Measurements from ENCODE around the gene MAEL. TPM values are rescaled to one million over a fixed set of nuclear protein-coding genes. Genes with fewer than 3 reads are reported as not detected.

The MAEL gene
- not detected in 2 replicates for total RNA-seq

DNA sequence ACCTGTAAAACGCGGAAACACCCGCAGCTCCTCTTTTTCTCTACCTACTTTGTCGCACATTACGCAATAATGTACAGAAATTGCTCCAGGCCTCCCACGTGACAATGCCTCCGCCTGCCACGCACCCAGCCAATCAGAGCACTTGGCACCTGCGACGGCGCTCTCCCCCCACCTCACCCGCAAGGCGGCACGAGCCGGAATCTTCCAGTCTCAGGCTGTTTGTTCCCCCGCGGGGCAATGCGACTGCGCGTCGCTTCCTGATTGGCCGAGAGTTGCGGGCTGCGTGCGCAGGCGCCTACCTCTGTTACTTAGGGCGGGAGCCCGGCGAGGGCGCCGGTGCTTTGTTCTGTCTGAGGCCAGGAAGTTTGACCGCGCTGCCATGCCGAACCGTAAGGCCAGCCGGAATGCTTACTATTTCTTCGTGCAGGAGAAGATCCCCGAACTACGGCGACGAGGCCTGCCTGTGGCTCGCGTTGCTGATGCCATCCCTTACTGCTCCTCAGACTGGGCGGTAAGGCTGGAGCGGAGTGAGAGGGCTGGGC lies at the start of gene MAEL:
Gene MAEL (plus strand): TSS at position 307 of the 542 bp plus-strand sequence. CDS start 73 bp downstream, at position 380.
- intact Hi-C loops (cut with micrococcal nuclease), result no loop called here

- intact Hi-C loops (cut with micrococcal nuclease), result no loop called here
Observed at GRCh38 chr1:166939741-166940375, 49.2 kb upstream of the MAEL start.

GRCh38 chr1:166944186-166944967 lies 44.7 kb upstream of the MAEL start:
- intact Hi-C loops (cut with micrococcal nuclease), result no loop called here

- intact Hi-C loops (cut with micrococcal nuclease), result no loop called here
Observed at GRCh38 chr1:166947398-166948043, 41.6 kb upstream of the MAEL start.

DNA sequence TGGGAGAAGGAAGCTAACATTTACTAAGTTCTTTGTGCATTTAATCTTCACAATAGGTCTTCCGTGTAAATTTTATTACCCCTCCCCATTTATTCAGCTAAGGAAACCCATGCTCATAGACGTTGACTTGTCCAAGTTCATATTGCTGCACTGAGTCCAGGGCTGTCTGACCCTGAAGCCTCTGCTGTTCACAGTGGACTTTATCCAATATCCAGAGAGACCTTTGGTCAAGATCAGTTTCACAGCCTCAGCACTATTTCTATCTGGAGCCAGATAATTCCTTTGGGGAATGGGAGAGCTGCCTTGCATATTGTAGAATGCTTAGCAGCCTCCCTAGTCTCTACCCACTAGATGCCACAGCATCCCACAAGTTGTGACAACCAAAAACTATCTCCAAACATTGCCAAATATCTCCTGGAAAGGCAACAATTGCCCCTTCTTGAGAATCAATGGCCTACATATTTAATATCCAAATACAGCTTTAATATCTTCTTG lies 40.2 kb upstream of the MAEL start:
- intact Hi-C loops (cut with micrococcal nuclease), result no loop called here

DNA sequence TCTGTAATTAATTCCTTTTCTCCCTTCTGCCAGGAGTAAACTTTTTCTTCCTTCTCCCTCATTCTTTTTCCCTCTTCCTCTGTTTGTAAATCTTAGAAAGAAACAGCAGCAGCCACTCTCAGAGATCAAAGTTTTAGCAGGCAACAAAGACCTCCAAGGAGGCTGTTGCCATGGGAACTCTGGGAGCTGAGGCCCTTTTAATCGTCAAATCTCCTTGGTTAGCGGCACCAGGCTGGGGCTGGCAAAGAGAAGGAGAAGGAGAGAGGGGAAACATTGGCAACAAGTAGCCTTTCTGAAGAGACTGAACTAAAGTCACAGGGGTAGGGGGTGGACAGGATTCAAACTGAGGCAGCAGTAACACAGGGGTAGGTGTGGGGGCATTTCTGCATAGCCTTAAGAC lies 38.9 kb upstream of the MAEL start:
- intact Hi-C loops (cut with micrococcal nuclease), result no loop called here

- intact Hi-C loops (cut with micrococcal nuclease), result no loop called here
Observed at GRCh38 chr1:166951050-166951449, 38.0 kb upstream of the MAEL start.

DNA sequence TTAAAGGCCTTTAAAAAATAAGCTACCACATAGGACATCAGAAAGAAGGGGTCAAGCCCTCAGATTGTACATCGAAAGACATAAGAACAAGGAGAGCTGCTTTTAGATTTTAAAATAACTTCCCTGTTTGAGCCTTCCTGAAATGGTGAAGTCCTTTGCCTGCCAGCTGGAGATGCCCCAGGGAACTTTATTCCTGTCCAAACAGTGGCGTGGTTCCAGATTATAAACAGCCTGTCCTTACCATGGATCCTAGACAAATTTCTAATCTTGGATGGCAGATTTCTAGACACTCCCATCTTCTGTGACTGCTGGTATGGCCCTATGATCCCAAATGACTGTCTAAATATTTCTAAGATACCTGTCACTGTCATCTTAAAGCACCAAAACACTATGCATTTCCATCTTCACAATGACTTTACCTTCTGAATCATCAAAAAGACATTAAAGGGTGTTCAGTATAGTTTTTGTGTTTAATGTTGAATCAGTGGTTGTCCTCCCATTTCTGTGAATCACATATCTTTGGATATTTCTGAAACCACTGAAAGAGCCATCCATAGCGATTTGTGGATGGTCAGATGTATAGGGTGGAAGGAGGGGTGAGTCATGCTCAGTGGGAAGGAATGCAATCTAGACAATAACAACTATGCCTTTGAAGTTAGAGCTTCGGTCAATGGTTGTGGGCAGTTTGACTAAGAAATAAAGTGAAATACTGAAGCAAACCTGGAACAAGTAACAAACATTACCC lies 36.9 kb upstream of the MAEL start:
- intact Hi-C loops (cut with micrococcal nuclease), result loop anchor here (2.0 kb wide), 1 partner anchor 23 kb away; the partner anchor contains the start of gene ILDR2

DNA sequence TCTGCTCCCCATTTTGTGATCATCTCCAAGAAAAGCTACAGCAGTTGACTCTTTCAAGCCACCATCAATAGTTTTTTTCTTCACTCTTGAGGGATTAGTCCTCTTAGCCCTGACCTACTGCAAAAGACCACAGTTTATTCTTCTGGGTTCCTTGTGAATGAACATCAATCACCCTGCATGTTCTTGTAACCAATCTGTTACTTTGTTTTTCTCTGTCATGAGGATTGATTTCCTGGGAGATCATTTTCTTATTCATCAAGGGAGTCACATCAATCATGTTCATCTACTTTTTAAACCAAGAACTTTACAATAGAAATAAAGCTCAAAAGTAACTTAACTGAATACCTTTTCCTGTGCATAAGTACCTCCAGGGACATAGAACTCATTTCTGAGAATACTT lies 35.6 kb upstream of the MAEL start:
- intact Hi-C loops (cut with micrococcal nuclease), result loop anchor here (2.0 kb wide), 1 partner anchor 21 kb away; the partner anchor contains the start of gene ILDR2

DNA sequence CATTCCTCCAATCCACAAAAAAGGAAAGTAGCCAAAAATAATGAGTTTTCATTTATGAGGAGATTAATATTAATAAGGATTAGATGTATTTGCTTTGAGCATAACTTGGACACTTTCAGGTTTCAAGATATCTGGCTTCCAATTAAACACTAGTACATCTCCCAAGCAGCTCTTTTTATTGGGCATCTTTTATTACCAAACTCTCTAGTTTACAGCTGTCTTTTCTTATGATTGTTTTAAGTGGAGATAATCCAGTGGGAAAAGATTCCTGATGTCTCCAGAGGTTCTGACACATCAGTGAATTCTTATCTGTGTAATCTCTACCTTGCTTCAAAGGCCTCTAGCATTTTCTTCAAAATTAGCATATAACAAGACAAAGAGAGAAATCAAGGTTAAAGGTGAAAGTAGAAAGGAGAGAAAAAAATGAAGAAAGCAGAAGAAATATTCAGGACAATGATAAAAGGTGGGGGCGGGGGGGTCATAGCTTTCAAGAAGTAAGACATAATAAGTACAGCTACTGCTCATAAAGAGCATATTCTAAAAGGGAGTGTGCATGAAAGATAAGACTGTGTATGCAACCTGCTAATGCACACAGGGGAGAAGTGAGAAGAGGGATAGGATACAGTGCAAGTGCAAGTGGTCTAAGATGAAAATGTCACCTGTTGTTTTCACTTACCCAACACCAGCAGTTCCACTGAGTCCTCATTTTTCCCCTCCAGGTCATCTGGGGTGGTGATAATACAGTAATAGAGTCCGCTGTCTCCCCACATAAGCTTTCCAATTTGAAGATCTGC lies 32.8 kb upstream of the MAEL start:
- intact Hi-C loops (cut with micrococcal nuclease), result no loop called here

DNA sequence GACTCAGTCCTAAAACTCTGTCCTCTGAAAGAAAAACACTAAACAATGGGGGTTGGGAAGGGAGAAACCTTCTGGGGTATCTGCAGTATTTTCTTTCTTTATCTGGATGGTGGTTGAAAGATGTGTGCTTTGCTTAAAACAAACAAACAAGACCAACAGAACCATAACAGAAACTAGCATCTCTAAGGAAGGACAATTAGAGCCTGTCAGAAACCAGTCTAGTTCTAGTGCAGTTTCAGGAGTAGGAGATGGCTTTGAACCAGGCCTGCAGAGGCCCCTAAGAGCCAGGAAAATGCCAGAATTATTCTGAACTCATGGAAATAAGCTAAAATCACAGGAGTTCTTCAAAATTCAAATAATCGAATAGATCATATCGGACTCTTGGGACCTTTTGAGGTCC lies 32.2 kb upstream of the MAEL start:
- intact Hi-C loops (cut with micrococcal nuclease), result no loop called here

DNA sequence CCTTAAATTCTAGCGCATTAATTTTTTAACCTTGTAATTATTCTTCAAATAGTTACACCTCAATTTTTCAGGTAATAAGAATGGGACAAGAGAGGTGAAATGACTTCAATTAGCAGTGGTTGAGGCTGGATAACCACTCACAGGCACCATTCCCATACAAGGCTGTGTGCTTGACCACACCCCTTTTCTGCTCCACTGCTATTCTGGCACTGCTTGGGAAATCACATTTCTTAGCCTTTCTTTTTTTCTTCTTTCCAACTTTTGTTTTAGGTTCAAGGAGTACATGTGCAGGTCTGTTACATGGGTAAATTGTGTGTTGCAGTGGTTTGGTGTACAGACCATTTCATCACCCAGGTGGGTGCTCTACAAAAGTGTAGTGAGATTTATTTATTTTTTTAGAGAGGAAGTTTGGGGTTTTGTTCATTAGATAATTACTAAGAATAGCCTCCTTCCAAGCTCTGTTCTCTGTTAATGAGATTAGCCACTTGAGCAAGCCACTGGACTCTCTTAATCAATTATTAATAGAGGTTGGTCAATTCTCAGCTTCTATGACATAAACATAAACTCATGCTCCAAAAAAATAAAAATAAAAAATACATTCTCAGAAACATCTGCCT lies 28.1 kb upstream of the MAEL start:
- intact Hi-C loops (cut with micrococcal nuclease), result no loop called here

DNA sequence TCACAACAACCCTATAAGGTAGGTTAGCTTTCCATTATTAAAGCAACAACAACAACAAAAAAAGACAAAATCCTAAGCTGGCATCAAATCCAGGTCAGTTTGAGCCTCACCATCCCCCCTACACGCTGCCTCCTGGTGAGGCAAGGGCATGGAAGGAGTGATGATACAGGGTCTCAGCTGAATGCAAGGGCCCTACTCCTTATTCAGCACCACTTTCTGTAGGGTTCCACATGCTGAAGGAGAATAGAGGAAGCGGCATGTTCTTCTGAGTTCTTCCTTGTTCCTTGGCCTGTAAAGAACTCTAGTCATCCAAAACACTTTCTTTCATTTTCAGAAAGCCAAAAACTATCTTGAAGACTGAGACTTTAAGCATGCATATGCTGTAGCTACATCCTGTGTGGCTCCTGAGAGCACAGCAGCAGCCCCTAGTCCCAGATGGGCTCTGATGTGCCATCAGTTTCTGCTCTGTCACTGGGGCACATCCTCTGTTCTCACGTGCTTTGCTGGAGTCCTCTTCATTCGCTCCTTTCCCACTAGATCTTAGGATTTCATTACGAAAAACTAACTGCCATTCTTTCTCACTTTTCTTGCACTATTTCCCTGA lies 19.9 kb upstream of the MAEL start:
- intact Hi-C loops (cut with micrococcal nuclease), result no loop called here

DNA sequence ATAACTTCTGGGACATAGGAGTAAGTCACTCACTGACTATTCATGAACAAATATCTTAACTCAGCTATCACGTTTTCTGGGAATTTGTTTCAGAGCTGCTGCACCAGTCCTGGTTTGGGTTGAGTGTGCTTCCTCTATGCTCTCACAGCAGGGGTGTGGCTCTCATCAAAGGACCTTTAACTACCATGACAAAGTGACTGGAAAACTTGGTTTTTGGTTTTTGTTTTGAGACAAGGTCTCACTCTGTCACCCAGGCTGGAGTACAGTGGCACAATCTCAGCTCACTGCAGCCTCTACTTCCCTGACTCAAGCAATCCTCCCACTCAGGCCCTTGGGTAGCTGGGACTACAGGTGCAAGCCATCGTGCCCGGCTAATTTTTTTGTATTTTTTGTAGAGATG lies 17.8 kb upstream of the MAEL start:
- intact Hi-C loops (cut with micrococcal nuclease), result no loop called here

- intact Hi-C loops (cut with micrococcal nuclease), result no loop called here
Observed at GRCh38 chr1:166972193-166972592, 16.9 kb upstream of the MAEL start.

GRCh38 chr1:166972826-166973225 lies 16.3 kb upstream of the MAEL start:
- intact Hi-C loops (cut with micrococcal nuclease), result no loop called here

DNA sequence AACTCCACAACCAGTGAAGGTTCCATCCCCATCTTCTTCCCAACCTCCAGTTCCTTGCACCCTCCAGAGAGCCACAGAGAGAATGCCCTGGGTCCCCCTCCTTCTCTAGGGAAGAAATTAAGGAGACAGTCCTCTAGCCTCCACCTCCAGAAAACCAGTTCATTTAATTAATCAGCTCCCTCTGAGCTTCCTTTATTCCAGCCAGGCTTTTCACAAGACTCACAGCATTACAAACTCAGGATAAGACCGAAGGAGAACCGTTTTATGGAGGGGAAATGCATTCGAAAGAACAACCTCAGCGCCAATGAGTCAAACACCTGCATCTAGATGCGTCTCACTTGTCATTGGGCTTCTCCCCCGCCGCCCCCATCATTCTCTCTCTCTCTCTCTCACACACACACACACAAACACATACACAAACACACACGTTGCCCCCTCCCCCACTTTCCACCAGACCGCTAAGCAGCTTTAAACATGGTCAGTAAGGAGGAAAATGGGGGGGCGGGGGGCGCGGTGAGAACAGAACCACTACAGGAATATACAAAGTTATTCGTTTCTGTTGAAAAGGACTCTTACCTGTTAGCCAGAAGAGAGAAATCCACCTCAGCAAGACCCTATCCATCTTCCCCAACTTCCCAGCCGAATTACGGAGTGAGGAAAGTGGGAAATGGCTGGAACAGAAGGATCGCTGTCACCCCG lies 14.3 kb upstream of the MAEL start:
- intact Hi-C loops (cut with micrococcal nuclease), result loop anchor here (1.0 to 5.0 kb wide), 8 partner anchors 22 to 741 kb away; partner anchors contain the start of gene POU2F1

DNA sequence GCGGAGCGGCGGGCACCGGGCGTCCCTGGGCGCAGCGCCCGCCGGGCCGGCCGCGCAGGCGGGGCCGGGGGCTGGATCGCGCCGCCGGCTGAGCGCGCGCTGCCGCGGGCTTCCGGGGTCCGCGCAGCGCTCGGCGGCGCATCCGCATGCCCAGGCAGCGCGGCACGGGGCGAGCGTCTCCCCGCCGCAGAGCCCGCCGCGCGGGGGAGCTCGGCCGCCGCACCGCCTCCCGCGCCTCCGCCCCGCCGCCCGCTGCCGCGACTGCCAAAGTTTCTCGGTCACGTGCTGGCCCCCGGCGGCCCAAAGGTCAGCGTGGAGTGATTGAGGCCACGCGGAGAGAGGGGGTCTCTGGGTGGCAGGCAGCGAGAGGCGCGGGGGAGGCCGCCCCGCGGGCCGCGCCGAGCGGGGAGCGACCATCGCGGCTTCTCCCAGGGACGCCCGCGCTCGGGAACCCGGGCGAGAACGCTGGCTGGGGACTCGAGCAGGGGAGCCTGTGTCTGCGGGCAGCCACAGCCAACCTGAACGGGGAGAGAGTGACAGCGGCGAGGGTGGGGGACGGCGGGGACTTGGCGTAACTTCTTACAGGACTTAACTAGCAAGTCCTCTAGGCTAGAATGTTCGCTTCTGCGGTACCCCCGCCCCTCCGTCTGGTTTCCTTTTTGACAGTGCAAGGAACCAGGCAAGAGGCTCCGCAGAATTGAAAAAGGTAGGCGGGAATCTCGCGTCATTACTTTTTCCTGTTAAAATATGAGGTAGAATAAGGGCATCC lies 13.5 kb upstream of the MAEL start, which contains the start of gene ILDR2:
Gene ILDR2 (minus strand): TSS at position 180 of the 769 bp plus-strand sequence. CDS start 272 bp downstream, outside the sequence.
- intact Hi-C loops (cut with micrococcal nuclease), result loop anchor here (1.0 to 5.0 kb wide), 8 partner anchors 23 to 471 kb away; partner anchors contain the start of genes POU2F1 and TADA1

All from T-helper 1 cell treated with Interleukin-12 subunit alpha and Interleukin-12 subunit beta and Interleukin-4 antibody, amounts not matched to agents 30 ng/mL and 1 ng/mL, for 36 hours (primary cell).